ENCODE results near the gene FBXL20. TPM values are rescaled to one million over a fixed set of nuclear protein-coding genes. Genes with fewer than 3 reads are reported as not detected.
"Not testable (repeated sequence)": the region's sequence is repeated elsewhere in the genome, so short reads cannot be mapped to it uniquely, and the experiment has no call there.

The FBXL20 gene
- total RNA-seq, 1 donor from 2014 or later = 12.9 TPM

- intact Hi-C loops (cut with micrococcal nuclease) = no loop called here
Observed at GRCh38 chr17:39261286-39261685, 140.1 kb downstream of the FBXL20 start.

DNA sequence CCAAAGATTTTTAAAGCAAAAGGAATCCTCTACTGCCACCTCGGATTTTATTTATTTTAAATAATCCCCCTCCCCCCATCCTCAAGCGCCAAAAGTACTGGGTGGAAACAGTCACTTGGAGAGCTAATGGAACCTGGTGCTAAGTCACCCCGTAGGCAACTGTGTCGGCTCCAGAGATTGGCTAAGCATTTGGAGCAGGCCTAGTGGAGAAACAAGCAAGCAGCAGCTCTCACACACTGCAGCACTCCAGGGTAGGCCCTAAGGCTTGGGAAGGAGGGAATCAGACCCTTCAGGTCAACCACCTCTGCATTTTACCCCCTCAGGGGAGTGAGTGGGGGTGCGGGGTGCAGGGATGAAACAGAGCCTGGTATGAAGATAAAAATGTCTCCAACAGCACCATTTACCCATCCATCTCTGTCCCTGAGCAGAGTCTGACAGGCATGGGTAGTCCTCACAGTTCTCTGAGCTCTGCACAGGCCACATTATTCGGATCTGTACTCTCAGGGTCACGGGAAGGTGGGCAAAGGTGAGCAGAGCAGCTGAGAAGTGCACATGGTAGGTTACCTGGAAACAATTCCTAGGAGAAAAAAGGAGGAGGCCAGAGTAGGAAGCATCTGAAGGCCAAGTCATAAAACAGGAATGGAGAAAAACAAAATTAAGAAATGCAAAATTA, 148.5 kb downstream of the FBXL20 start:
- intact Hi-C loops (cut with micrococcal nuclease) = no loop called here

DNA sequence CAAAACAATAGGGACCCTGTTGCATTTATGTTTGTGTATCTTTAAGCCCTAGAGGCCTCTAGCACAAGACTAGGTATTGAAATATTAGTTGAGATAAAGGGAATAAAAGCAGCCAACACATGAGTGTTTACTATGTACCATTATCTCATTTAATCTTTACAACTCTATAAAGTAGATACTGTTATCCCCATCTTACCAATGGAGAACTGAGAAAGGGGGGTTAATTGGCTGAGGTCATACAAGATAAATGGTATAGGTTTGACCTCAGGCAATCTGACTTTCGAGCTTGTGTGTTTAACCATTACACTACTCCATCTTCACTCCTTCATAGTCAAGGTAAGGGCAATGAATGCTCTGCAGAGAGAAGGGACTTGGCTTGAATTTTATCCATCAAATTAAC, 149.4 kb downstream of the FBXL20 start:
- intact Hi-C loops (cut with micrococcal nuclease) = no loop called here

- intact Hi-C loops (cut with micrococcal nuclease) = not testable (repeated sequence)
Observed at GRCh38 chr17:39250076-39250475, 151.3 kb downstream of the FBXL20 start.

DNA sequence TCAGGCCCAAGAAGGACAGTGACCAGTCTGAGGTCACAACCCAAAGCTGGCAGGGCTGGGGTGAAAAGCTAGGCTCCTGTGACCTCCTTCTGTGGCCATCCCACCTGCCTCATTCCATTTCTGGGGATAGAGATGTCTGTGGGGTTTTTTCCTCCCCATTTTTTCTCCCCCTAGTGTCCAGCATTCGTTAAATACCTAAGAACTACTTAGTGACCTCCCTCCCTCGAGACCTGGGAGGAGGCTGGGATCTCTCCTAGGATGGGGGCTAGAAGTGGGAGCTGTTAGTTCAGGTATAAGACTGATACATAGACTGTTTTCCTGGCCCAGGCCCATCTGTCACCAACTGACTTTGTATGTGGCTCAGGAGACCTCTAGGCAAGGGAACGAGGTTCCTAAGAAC, 155.2 kb downstream of the FBXL20 start:
- intact Hi-C loops (cut with micrococcal nuclease) = no loop called here

GRCh38 chr17:39244600-39245570, 156.5 kb downstream of the FBXL20 start:
- intact Hi-C loops (cut with micrococcal nuclease) = loop anchor here (1.0 to 5.0 kb wide), 3 partner anchors 38 to 263 kb away; no protein-coding TSS in a partner anchor

- intact Hi-C loops (cut with micrococcal nuclease) = loop anchor here (1.0 to 5.0 kb wide), 3 partner anchors 37 to 262 kb away; no protein-coding TSS in a partner anchor
Observed at GRCh38 chr17:39244016-39244599, 157.3 kb downstream of the FBXL20 start.

GRCh38 chr17:39243155-39243554, 158.3 kb downstream of the FBXL20 start:
- intact Hi-C loops (cut with micrococcal nuclease) = loop anchor here (5.0 kb wide), 1 partner anchor 261 kb away; no protein-coding TSS in a partner anchor

- intact Hi-C loops (cut with micrococcal nuclease) = loop anchor here (5.0 kb wide), 1 partner anchor 258 kb away; no protein-coding TSS in a partner anchor
Observed at GRCh38 chr17:39240631-39241030, 160.8 kb downstream of the FBXL20 start.

DNA sequence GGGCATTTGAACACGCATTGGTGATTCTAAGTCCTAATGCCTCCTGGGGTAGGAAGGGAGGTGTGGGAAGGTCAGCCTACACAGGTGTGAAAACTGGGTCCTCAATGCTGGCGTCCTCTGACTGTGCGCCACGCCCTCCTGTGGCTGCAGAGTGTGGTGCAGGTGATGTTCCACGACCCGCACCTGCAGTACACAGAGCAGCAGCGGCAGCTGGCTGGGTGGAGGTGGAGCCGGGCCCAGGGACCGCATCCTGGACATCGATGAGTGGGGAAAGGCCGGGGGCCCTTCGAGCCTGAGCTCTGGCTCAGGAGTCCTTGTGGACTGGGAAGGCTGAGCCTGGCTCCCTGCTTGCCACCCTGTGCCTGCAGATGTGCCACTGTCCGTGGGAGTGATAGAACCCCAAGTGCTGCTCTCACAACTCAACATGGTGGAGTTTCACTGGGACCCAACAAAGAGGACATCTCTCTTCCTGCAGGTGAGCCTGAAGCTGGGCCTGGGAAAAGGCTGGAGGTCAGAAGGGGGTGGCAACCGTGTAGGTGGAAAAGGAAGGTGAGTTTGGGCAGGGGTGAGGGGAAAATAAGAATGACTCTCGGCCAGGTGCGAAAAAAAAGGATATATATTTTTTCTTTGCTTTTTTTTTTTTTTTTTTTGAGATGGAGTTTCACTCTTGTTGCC, 161.6 kb downstream of the FBXL20 start:
- intact Hi-C loops (cut with micrococcal nuclease) = loop anchor here (1.0 to 5.0 kb wide), 2 partner anchors 32 to 257 kb away; no protein-coding TSS in a partner anchor

GRCh38 chr17:39238311-39238972, 163.0 kb downstream of the FBXL20 start:
- intact Hi-C loops (cut with micrococcal nuclease) = no loop called here

GRCh38 chr17:39237586-39237985, 163.8 kb downstream of the FBXL20 start:
- intact Hi-C loops (cut with micrococcal nuclease) = no loop called here

DNA sequence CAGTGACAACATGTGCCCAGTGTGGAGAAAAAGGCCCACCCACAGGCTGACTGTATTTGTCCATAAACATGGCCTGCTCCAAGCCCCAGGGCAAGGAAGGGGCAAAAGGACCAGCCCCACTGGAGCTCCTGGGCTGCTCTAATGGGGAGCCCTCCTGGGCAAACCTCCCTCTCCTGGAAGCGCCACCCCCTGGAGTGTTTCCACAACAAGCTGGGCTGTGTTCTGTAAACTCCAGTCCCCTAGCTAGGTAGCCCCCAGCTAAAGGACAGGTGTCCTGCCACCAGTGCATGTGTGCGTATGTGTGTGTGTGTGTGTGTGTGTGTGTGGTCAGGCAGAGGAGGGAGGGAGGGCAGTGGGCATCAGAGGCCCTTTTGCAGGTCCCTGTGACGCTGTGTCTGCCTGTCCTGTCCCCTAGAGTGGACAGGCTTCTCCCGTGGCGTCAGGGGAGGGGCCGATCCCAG, 164.4 kb downstream of the FBXL20 start:
- intact Hi-C loops (cut with micrococcal nuclease) = no loop called here

DNA sequence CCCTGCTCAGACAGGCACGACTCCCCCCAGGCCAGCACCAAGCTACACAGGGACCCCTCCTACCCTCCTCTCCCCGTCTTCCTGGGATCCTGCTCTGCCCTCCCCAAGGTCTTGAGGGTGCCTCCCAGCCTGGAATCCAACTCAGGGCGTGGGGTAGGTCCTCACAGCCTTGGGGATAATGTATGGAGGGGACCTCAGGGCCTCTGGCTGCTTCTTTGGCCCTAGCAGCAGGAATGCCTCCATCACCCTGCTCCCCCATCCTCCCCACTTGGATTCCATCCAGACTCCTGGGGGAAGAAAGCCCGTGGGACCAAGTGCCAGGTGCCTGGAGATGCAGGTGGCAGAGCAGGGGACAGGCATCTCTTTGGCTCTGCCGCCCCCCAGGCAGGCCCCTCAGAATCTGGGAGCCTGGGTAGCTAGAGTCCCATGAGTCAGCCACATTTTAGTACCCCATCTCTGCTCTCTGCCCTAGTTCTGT, 164.9 kb downstream of the FBXL20 start:
- intact Hi-C loops (cut with micrococcal nuclease) = no loop called here

DNA sequence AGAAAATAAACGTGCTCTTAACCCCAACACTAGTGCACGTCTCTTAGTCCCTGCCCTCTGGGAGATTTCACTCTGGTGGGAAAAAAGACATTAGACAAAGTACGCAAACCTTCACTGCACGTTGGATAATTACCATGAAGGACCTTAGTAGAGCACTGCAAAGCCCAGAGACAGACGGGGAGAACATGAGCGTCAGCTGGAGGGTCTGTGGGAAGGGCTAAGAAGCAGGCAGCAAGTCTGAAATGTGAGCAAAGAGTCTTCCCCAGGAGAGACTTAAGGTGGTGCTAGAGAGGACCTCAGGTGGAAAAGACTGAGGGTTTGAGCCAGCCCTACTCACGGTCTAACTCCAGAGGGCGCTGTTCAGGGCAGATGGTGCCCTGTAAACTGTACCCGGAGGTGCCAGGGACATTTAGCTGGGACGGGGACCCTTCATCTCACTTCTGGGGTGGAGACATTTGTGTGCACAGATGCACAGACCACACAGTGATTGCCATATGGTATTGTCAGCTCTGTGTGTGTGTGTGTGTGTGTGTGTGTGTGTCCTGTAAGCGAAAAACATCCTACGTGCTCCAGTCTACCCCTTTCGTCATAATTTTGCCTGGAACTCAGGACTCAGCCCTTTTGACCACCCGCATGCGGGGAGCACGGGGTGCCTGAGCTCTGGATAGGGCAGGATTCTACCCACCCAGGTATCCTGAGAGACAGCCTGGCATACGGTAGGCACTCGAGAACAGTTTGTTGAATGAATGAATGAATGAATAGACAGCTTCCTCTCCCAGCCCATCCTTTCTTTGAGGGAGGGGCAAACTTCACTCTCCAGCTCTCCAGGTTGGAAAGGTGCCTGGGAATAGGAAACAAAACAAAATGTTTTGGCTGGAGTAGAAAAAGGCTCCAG, 165.6 kb downstream of the FBXL20 start:
- intact Hi-C loops (cut with micrococcal nuclease) = no loop called here

DNA sequence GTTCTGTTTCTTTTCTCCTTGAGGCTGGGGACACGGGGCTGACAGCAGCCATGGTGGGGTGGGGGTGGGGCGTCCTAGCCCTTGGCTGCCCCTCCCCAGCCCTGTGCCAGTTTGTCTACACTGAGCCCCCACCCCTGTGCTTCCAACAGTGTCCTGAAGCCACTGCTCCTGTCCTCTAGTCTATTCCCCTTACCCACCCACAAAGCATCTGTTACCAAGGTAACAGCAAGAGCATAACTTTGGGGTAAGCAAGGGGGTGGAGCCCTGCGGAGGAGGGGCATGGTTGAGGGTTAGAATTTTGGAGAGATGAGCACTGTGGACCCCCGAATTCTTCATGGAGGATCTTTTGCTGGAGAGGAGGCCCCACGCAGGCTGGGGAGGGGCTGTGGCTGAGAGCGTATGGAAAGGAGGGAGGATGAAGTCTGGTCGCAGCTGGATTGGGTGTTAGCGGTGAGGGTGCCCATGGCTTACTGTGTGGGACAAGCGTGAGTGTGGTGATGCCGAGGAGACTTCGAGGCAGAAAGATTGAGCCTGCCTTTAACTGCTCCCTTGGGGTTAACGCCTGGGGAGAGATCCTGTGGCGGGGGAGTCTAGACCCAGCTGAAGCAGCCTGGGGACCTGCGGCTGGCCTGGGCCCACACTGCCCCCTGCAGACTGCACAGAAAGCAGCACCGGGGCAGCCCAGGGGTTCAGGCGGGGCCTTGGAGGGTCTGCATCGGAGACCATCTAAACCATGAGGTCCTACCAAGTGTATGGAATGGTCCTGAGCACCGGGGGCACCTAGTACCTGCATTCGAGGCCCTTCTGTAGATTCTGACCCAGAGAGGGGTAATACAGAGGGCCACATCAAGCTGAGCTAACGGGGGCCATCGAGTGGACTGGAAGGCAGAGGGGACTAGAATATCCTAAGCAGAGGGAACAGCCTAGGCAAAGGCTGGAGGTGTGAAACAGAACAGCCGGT, 169.6 kb downstream of the FBXL20 start:
- intact Hi-C loops (cut with micrococcal nuclease) = no loop called here

- intact Hi-C loops (cut with micrococcal nuclease) = no loop called here
Observed at GRCh38 chr17:39231091-39231561, 170.3 kb downstream of the FBXL20 start.

DNA sequence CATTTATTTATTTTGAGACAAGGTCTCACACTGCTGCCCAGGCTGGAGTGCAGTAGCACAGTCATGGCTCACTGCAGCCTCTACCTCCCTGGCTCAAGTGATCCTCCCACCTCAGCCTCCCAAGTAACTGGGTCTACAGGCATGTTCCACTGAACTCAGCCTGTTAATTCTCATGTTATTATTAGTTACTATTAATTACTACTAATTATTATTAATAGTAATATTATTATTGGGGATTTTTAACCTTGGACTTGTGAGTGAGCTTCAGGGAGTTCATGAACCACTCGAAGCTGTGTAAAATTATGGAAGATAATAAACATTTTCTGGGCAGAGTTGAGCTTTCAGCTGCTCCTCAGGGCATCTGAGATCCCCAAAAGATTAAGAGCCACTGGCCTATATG, 171.1 kb downstream of the FBXL20 start:
- intact Hi-C loops (cut with micrococcal nuclease) = no loop called here
